ENCODE results near the gene ACCSL.

DNA sequence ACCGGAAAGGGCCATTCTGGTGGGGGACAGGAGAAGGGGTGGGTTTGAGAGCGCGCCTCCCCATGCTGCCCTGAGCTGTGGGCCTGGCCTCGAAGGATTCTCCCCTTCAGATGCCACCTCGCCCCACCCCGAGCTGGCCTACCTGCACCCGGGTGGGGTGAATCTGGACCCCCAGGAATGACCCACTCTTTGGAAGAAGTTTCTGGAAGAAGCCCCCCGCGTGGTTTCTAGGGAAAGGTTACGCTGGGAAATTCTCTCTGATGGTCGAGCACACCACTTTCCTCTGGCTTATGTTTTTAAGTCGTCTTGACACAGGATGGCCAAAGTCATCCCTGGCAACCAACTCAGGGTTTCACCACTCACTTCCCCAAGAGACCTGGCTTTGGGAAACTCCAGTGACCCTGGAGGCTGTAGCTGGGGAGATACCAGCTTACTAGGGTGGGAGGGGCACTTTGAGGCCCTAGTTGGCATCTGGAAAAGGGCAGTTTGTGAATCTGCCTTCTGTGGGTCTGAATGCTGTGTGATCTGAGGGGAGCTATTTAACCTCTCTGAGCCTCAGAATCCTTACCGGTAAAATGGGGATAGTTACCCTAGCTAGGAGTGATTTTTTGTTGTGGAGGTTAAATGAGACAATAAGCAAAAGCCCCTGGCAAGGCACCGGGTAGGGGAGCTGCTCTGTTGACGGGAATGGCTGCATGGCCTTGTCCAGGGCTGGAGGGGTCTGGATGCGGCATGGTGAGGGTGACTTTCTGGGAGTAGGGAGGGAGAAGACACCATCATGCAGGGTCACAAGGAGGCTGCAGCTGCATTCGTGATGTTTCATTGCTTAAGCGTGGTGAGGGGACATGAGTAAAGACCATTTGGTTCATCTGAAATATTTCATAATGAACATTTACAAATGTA lies 45.3 kb upstream of the ACCSL start:
- TF ChIP-seq, protein P1, sequence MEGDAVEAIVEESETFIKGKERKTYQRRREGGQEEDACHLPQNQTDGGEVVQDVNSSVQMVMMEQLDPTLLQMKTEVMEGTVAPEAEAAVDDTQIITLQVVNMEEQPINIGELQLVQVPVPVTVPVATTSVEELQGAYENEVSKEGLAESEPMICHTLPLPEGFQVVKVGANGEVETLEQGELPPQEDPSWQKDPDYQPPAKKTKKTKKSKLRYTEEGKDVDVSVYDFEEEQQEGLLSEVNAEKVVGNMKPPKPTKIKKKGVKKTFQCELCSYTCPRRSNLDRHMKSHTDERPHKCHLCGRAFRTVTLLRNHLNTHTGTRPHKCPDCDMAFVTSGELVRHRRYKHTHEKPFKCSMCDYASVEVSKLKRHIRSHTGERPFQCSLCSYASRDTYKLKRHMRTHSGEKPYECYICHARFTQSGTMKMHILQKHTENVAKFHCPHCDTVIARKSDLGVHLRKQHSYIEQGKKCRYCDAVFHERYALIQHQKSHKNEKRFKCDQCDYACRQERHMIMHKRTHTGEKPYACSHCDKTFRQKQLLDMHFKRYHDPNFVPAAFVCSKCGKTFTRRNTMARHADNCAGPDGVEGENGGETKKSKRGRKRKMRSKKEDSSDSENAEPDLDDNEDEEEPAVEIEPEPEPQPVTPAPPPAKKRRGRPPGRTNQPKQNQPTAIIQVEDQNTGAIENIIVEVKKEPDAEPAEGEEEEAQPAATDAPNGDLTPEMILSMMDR (IDR thresholded peaks at IDR 0.05): no peak
- TF ChIP-seq POLR2AphosphoS5 (IDR thresholded peaks at IDR 0.05; ENCODE audit: insufficient read depth in 1 of 2, low read depth in 1 of 2) (no peak), POLR2A (IDR thresholded peaks at IDR 0.05) (no peak)
